CD4-positive, alpha-beta T cell treated with Interleukin-10 for 1 hour (primary cell): Measurements from ENCODE around the gene CPLX3.

Experiments
- DNase-seq: peaks from one replicate; pipeline ENCODE4 v3.0.0-alpha.2; 2020

Gene CPLX3

GRCh38 chr15:74851960-74852359 is 25.5 kb downstream of the CPLX3 start:
- no peak for DNase-seq

GRCh38 chr15:74854453-74855022 is 28.1 kb downstream of the CPLX3 start:
- DNase-seq = no peak

GRCh38 chr15:74855857-74856256 is 29.4 kb downstream of the CPLX3 start:
- DNase-seq = no peak

- DNase-seq = no peak
These were observed 30.1 kb downstream of the CPLX3 start for GRCh38 chr15:74856537-74856936.

GRCh38 chr15:74857082-74857655 is 30.7 kb downstream of the CPLX3 start:
- no peak for DNase-seq

- DNase-seq = no peak
These were observed 31.4 kb downstream of the CPLX3 start for GRCh38 chr15:74857671-74858368.

GRCh38 chr15:74858369-74858740 is 31.9 kb downstream of the CPLX3 start:
- DNase-seq = no peak

- no peak for DNase-seq
These were observed 37.0 kb downstream of the CPLX3 start for GRCh38 chr15:74863239-74864056.

GRCh38 chr15:74864296-74864695 is 37.9 kb downstream of the CPLX3 start:
- no peak for DNase-seq

GRCh38 chr15:74865316-74865715 is 38.9 kb downstream of the CPLX3 start:
- DNase-seq = no peak

- DNase-seq = no peak
These were observed 39.7 kb downstream of the CPLX3 start for GRCh38 chr15:74866090-74866489.

GRCh38 chr15:74867466-74868038 is 41.1 kb downstream of the CPLX3 start:
- no peak for DNase-seq

GRCh38 chr15:74868059-74868458 is 41.6 kb downstream of the CPLX3 start:
- peak; percentile 33 for DNase-seq

- DNase-seq = no peak
These were observed 42.9 kb downstream of the CPLX3 start for GRCh38 chr15:74869372-74869725.

GRCh38 chr15:74869726-74870407 is 43.4 kb downstream of the CPLX3 start:
- DNase-seq = peak; percentile 48

GRCh38 chr15:74870436-74871215 is 44.2 kb downstream of the CPLX3 start:
- no peak for DNase-seq

- DNase-seq = no peak
These were observed 46.2 kb downstream of the CPLX3 start for GRCh38 chr15:74872702-74873035.

- DNase-seq = peak; percentile 92
These were observed 46.8 kb downstream of the CPLX3 start, which contains the start of gene SCAMP2 for GRCh38 chr15:74873036-74873755. SCAMP2 (minus strand) TSS chr15:74873365; CDS start chr15:74873255, 110 bp downstream.

GRCh38 chr15:74873756-74874424 is 47.5 kb downstream of the CPLX3 start:
- no peak for DNase-seq

- no peak for DNase-seq
These were observed 51.8 kb downstream of the CPLX3 start for GRCh38 chr15:74878273-74878672.
